PC-9 (cell line): Measurements from ENCODE around the gene CFAP46.

ENCODE experiments used
- CTCF ChIP-seq: fragments of 200-600 bp; sonication (generic); conservative IDR thresholded peaks from 2 replicates; pipeline ENCODE4 v1.6.1; 2017; ENCODE audit warnings: mixed run types, antibody characterized with exemption, mild to moderate bottlenecking, moderate library complexity
- EZH2 ChIP-seq: fragments of 200-600 bp; sonication (generic); IDR thresholded peaks from 2 replicates; pipeline ENCODE4 v1.8.0; 2017; ENCODE audit warnings: antibody characterized with exemption, low read depth

- no peak for TF ChIP-seq CTCF
- no peak for TF ChIP-seq EZH2
Measured at GRCh38 chr10:132861884-132862461, 80.4 kb downstream of the CFAP46 start.
